HUES64 (cell line): ENCODE results near the gene CAVIN2.

ENCODE experiments used
- H3K27ac ChIP-seq: 2 replicates; pipeline ENCODE4 v1.7.0; 2013; ENCODE audit warnings: low read depth, low read length, inconsistent platforms
- H3K27me3 ChIP-seq: 2 replicates; pipeline ENCODE4 v1.6.1; 2013; ENCODE audit warnings: mild to moderate bottlenecking, low read length; ENCODE audit not compliant: insufficient read depth
- H3K36me3 ChIP-seq: 2 replicates; pipeline ENCODE4 v1.6.1; 2013; ENCODE audit warnings: mild to moderate bottlenecking, low read length; ENCODE audit not compliant: insufficient read depth
- H3K4me1 ChIP-seq: 2 replicates; pipeline ENCODE4 v1.6.1; 2013; ENCODE audit warnings: mild to moderate bottlenecking, low read length, moderate library complexity; ENCODE audit not compliant: insufficient read depth
- H3K4me3 ChIP-seq: 2 replicates; pipeline ENCODE4 v1.5.1; 2013; ENCODE audit warnings: mild to moderate bottlenecking, low read length, moderate library complexity
- H3K9ac ChIP-seq: 2 replicates; pipeline ENCODE4 v1.6.1; 2013; ENCODE audit warnings: mild to moderate bottlenecking, low read depth, low read length
- H3K9me3 ChIP-seq: 2 replicates; pipeline ENCODE4 v1.6.1; 2013; ENCODE audit warnings: low read depth, low read length; ENCODE audit not compliant: insufficient read depth
- WGBS: fragments of 150-250, 120-280 bp; methylation state at CpG from one replicate; pipeline ENCODE4 v1.1.7; 2013; ENCODE audit warnings: missing lambda C conversion rate; 5-methylcytosine and 5-hydroxymethylcytosine counted together

CAVIN2 gene

GRCh38 chr2:191881982-191882816 is 35.3 kb upstream of the CAVIN2 start:
- 96% methylated on average over 34 of the region's 34 CpGs for WGBS
- no peaks in the 10 kb centered on the region for H3K9me3 ChIP-seq

DNA sequence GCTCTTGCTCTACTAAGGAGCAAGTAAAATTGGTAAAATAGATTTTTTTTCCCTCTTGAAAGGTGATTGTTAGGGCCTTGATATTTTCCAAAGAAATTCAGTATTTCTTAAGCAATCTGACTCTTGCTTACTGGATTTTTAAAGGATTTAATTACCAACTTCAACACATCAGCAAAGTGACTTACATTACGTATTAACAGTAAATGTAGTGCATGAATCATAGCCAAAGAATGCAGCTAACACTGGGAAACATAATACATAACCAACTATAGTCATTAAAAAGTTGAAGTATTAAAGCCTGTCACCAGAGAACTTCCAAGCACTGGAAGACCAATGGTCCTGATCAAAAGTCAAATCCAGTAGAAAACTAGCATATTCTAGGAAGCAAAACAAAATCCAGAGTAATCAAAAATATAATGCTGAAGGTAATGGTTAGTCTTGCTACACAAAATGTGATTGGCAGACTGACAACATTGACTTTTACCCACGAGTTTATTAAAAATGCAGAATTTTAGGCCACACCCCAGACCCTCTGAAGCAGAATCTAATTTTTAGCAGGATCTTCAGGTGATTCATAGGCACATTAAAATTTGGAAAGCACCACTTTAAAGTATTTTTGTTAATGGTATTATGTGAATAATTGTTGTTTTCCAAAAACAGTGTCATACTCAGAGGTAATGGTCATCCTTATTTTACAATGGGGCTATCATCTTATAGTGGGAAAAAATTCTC is 31.8 kb upstream of the CAVIN2 start:
- H3K4me1 ChIP-seq, result no peaks in the 10 kb centered on the region
- H3K4me3 ChIP-seq, result no peak overlapping the region
- 92% methylated on average over 2 of the region's 2 CpGs for WGBS
- no peak overlapping the region for H3K27ac ChIP-seq
- H3K27me3 ChIP-seq, result no peaks in the 10 kb centered on the region
- no peaks in the 10 kb centered on the region for H3K9me3 ChIP-seq
- no peaks in the 10 kb centered on the region for H3K36me3 ChIP-seq
- H3K9ac ChIP-seq, result no peak overlapping the region

More at GRCh38 chr2:191881982-191882816, 35.3 kb upstream of the CAVIN2 start:
- H3K36me3 ChIP-seq, result no peaks in the 10 kb centered on the region
- H3K27ac ChIP-seq, result no peak overlapping the region
- H3K9ac ChIP-seq, result no peak overlapping the region
- H3K4me1 ChIP-seq, result no peaks in the 10 kb centered on the region
- H3K4me3 ChIP-seq, result no peak overlapping the region
- no peaks in the 10 kb centered on the region for H3K27me3 ChIP-seq

DNA sequence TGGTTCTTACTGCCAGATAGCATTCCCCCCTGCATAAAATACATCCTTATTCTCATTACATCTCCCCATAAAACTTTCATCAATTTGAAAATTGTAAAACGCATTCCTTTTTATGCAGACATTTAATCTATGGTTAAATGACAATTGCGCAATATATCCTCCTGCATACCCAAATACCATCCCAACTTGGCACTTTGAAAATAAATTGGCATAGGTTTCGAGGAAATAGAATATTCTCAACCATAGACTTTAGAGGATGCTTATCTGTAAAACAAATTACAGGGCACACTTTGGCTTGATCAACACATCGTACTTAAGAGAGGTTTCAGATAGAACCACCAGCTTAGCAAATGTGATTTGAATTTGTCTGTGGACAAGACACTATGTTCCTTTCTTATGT is 31.0 kb upstream of the CAVIN2 start:
- no peak overlapping the region for H3K4me3 ChIP-seq
- 98% methylated on average over 4 of the region's 4 CpGs for WGBS

DNA sequence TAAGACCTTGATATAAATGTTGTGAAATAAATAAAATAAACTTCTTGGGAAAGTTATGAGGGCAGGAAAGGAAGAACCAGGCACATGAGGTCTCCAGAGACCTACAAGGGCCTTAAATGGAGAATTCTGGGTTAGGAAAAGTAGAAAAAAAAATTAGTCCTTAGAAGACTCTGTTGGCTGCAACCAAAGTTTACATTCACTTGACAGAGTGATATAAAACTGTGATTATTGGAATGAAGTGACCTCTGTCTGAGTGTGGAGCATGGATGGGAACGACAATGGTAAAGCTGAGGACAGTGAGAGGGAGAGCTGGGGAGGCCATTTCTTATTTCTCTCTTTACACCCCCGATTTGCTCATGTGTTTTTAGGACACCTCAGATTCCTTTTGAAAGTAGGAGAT is 29.0 kb upstream of the CAVIN2 start:
- Histone ChIP-seq H3K4me1 (no peaks in the 10 kb centered on the region), H3K9me3 (no peaks in the 10 kb centered on the region), H3K9ac (no peak overlapping the region), H3K27me3 (no peaks in the 10 kb centered on the region), H3K27ac (no peak overlapping the region), H3K36me3 (no peaks in the 10 kb centered on the region), H3K4me3 (no peak overlapping the region)
- 100% methylated on average over 1 of the region's 2 CpGs for WGBS

More for the DNA sequence above, 31.0 kb upstream of the CAVIN2 start:
- H3K9me3 ChIP-seq, result no peaks in the 10 kb centered on the region
- H3K27me3 ChIP-seq, result no peaks in the 10 kb centered on the region
- no peaks in the 10 kb centered on the region for H3K4me1 ChIP-seq
- H3K9ac ChIP-seq, result no peak overlapping the region
- H3K27ac ChIP-seq, result no peak overlapping the region
- H3K36me3 ChIP-seq, result no peaks in the 10 kb centered on the region

- Histone ChIP-seq H3K9ac (no peak overlapping the region), H3K27ac (no peak overlapping the region), H3K4me1 (peaks cover 11% of the 10 kb centered on the region; the same call in 1 of the 2 replicates), H3K4me3 (no peak overlapping the region), H3K27me3 (no peaks in the 10 kb centered on the region), H3K36me3 (no peaks in the 10 kb centered on the region), H3K9me3 (no peaks in the 10 kb centered on the region)
These were observed 23.9 kb upstream of the CAVIN2 start for GRCh38 chr2:191870744-191871143.

DNA sequence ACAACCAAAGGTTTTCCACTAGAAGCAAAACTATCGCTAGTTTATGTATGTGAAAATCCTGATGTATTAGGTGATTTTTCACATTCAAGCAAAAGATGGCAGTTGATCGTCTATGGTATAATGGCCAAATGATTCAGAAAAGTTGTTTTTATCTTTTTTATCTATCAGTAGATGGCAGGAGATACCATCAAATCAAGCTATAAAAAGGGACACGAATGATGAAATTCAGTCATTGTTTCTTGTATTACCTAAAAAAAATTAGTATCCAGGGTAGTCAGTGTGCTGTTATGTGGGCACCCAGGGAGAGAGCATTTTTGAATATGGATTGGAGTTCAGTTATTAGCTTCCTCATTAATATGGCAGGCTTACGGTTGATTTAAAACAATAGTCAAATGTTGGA is 22.9 kb upstream of the CAVIN2 start:
- Histone ChIP-seq H3K4me1 (peaks cover 11% of the 10 kb centered on the region; the same call in 1 of the 2 replicates), H3K36me3 (no peaks in the 10 kb centered on the region), H3K27me3 (no peaks in the 10 kb centered on the region), H3K4me3 (no peak overlapping the region), H3K9ac (no peak overlapping the region), H3K27ac (no peak overlapping the region), H3K9me3 (no peaks in the 10 kb centered on the region)
- 86% methylated on average over 4 of the region's 4 CpGs for WGBS

GRCh38 chr2:191869178-191869577 is 22.3 kb upstream of the CAVIN2 start:
- no peak overlapping the region for H3K9ac ChIP-seq
- no peaks in the 10 kb centered on the region for H3K9me3 ChIP-seq
- 15% methylated on average over 5 of the region's 6 CpGs for WGBS
- no peaks in the 10 kb centered on the region for H3K27me3 ChIP-seq
- H3K27ac ChIP-seq, result no peak overlapping the region
- peaks cover 11% of the 10 kb centered on the region; the same call in 1 of the 2 replicates for H3K4me1 ChIP-seq
- no peak overlapping the region for H3K4me3 ChIP-seq
- H3K36me3 ChIP-seq, result no peaks in the 10 kb centered on the region

DNA sequence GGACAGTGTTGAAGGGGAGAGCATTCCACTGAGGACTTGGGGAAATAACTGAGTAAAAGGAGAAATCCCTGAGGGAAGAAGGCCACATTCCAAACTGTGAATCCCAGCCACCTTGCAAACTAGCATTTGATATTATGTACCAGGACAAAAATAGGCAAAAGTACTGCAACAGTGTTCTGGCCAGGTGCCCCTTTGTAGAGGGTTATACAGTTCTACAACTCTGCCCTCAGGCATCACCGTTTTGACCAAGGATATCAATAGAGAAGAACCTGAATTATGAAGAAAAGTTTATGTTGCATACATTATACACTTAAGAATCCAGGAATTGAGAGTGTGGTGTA is 20.6 kb upstream of the CAVIN2 start:
- Histone ChIP-seq H3K4me3 (no peak overlapping the region), H3K9me3 (no peaks in the 10 kb centered on the region), H3K36me3 (no peaks in the 10 kb centered on the region), H3K9ac (no peak overlapping the region), H3K27ac (no peak overlapping the region), H3K4me1 (peaks cover 11% of the 10 kb centered on the region; the same call in 1 of the 2 replicates), H3K27me3 (no peaks in the 10 kb centered on the region)
- no CpG with 5 or more reads among the region's 1 CpG for WGBS

GRCh38 chr2:191866675-191867506 is 20.0 kb upstream of the CAVIN2 start:
- H3K4me3 ChIP-seq, result no peak overlapping the region
- no peaks in the 10 kb centered on the region for H3K9me3 ChIP-seq
- 87% methylated on average over 7 of the region's 7 CpGs for WGBS
- no peak overlapping the region for H3K27ac ChIP-seq
- peaks cover 11% of the 10 kb centered on the region; the same call in 1 of the 2 replicates for H3K4me1 ChIP-seq
- no peaks in the 10 kb centered on the region for H3K27me3 ChIP-seq
- H3K36me3 ChIP-seq, result no peaks in the 10 kb centered on the region
- H3K9ac ChIP-seq, result no peak overlapping the region

DNA sequence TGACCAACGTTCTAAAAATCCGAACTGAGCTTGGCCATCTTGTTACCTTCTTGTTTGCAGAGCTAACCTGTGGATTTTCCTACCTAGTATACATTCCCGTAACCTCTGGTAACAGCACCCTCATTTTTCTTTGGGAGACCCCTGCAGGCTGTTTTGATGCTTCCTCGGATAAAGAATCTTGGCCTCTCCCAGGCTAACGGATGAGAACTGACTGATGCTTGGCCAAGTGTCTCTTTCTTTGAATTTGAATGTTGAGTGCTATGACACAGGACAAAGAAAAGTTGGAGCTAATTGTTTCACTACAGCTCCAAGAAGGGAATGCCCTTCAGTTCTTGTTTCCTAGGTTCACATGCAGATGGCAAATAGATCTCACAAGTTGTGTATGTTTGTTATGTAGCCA is 19.3 kb upstream of the CAVIN2 start:
- no peak overlapping the region for H3K4me3 ChIP-seq
- H3K27ac ChIP-seq, result no peak overlapping the region
- 87% methylated on average over 5 of the region's 5 CpGs for WGBS
- H3K27me3 ChIP-seq, result no peaks in the 10 kb centered on the region
- H3K4me1 ChIP-seq, result peaks cover 14% of the 10 kb centered on the region
- no peaks in the 10 kb centered on the region for H3K9me3 ChIP-seq
- no peaks in the 10 kb centered on the region for H3K36me3 ChIP-seq
- H3K9ac ChIP-seq, result no peak overlapping the region
